Endometrial microvascular endothelial cells (primary cell): ENCODE data around the gene UGT2A2. TPM values are rescaled to one million over a fixed set of nuclear protein-coding genes. Genes with fewer than 3 reads are reported as not detected.
"Not testable (repeated sequence)": the region's sequence is repeated elsewhere in the genome, so short reads cannot be mapped to it uniquely, and the experiment has no call there.

Experiments
- in situ Hi-C: cut with HindIII; loops from 2 replicates; pipeline ENCODE4 v1.10.0; 2017; ENCODE audit warnings: low sequenced_read_pairs, low pct_unique_long_range_greater_than_20kb; ENCODE audit errors: inconsistent ontology term
- total RNA-seq: library from RNA; depleted of rRNA; stranded (reverse); fragments of >200 nt; gene quantifications from one replicate; pipeline ENCODE4 v1.2.3, GENCODE V29; 2015; ENCODE audit errors: inconsistent ontology term

The UGT2A2 gene
- not detected for total RNA-seq

DNA sequence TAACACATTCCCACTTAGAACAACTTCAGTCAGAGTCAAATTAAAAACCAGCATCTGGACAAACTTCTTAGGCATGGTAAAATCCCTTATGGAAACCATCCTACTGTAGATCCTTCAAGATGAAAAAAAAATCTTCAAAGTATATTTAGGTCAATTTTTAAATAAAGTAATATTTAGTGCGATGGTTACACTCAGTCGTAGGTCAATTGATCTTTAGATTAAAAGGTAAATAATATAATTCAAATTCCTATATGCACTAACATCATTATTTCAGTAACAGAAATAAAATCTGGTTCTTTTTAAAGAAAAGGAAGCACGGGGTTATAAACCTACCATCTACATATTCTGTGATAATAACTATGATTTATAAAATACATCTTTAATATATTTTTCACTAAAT lies at the start of gene UGT2A2:
TSS of gene UGT2A2 (minus strand) at position 101 of the 400 bp plus-strand sequence. CDS start at position 99, 2 bp downstream.
- in situ Hi-C loops = no loop called here

DNA sequence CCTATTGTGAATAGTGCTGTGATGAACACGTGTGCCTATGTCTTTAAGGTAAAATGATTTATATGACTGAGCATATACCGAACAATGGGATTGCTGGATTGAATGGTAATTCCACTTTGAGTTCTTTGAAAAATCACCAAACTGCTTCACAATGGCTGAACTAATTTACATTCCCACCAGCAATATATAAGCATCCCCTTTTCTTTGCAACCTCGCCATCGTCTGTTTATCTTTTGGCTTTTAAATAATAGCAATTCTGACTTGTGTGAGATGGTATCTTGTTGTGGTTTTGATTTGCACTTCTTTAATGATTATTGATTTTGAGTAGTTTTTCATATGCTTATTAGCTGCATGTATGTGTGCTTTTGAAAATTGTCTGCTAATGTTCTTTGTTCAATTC lies 45.4 kb upstream of the UGT2A2 start:
- in situ Hi-C loops = no loop called here

DNA sequence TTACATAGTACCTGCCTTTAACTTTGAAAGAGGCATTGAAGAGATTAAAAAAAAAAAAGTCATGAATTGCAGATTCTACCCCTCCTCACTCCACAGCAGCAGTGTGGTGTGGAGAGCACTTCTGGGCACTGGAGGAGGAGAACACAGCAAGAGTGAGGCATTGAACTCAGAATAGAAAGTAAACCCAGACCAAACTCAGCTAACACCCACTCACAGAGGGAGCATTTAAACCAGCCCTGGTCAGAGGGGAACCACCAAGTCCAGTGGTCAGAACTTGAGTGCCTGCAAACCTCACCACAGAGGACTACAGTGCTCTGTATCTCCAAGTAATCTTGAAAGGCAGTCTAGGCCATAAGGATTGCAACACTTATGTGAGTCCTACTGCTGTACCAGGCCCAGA lies 29.2 kb upstream of the UGT2A2 start:
- in situ Hi-C loops = no loop called here

DNA sequence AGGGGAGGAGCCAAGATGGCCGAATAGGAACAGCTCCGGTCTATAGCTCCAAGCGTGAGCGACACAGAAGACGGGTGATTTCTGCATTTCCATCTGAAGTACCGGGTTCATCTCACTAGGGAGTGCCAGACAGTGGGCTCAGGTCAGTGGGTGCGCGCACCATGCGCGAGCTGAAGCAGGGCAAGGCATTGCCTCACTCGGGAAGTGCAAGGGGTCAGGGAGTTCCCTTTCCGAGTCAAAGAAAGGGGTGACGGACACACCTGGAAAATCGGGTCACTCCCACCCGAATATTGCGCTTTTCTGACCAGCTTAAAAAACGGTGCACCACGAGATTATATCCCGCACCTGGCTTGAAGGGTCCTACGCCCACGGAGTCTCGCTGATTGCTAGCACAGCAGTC lies 24.6 kb upstream of the UGT2A2 start:
- in situ Hi-C loops = not testable (repeated sequence)

DNA sequence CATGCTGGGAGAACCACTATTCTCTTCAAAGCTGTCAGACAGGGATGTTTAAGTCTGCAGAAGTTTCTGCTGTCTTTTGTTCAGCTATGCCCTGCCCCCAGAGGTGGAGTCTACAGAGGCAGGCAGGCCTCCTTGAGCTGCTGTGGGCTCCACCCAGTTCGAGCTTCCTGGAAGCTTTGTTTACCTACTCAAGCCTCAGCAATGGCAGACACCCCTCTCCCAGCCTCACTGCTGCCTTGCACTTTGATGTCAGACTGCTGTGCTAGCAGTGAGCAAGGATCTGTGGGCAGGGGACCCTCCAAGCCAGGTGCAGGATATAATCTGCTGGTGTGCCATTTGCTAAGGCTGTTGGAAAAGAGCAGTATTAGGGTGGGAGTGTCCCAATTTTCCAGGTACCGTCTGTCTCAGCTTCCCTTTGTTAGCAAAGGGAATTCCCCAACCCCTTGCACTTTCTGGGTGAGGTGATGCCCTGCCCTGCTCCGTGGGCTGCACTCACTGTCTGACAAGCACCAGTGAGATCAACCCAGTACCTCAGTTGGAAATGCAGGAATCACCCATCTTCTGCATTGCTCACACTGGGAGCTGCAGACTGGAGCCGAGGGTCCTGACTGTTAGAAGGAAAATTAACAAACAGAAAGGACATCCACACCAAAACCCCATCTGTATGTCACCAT lies 21.8 kb upstream of the UGT2A2 start:
- in situ Hi-C loops = not testable (repeated sequence)

DNA sequence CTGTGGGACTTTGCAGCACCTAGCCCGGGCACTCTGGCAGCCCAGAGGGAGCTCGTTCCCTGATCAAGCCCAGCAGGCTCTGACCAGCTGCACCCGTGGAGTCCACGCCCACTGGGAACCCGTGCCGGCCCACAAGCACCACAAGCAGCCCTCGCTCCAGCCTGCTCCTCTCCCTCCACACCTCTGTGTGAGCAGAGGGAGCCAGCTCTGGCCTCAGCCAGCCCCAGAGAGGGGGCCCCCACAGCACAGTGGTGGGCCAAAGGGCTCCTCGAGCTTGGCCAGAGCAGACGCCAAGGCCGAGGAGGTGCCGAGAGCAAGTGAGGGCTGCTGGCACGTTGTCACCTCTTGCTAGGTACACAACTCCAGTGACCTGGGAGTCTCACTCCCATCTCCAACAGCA lies 18.7 kb upstream of the UGT2A2 start:
- in situ Hi-C loops = no loop called here

DNA sequence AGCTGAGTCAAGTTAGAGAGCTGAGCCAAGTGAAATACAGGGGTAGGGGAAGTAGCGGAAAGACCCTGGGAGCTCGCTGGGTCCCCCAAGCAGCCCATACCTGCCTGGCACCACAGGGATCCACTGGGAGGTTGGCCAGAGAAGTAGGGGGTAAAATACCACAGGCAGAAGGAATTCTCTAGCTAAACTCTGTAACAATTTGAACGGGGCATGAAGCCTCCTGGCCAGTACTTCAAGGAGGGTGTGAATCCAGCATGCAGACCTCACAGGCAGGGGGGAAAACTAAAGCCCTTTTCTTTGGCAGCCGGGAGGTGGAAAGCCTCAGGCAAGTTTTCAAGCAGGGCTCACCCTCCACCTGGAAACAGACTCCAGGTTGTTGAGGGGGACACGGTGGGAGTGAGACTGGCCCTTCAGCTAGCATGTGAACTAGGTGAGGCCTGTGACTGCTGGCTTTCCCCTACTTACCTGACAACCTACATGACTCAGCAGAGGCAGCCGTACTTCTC lies 17.3 kb upstream of the UGT2A2 start:
- in situ Hi-C loops = no loop called here

DNA sequence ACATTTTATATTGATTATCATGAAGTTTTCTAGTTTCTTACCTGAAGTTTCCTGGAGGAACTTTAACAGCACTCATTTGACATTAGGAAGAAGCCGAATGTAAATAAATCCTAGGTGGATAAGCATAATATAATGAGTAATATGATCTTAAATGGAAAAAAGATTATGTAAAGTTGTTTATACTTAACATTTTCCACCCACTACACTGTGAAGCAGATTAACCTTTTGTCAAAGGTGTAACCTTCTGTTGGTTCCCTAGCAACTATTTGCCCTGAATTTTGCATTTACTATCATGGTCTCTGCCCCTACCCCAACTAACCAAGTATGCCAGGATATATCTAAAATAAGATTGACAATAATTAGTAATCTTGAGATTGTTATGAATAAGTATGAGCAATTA lies 13.7 kb upstream of the UGT2A2 start, which contains the start of gene UGT2A1:
TSS of gene UGT2A1 (minus strand) at position 101 of the 400 bp plus-strand sequence. CDS start 5,603 bp downstream, outside the sequence.
- in situ Hi-C loops = no loop called here

DNA sequence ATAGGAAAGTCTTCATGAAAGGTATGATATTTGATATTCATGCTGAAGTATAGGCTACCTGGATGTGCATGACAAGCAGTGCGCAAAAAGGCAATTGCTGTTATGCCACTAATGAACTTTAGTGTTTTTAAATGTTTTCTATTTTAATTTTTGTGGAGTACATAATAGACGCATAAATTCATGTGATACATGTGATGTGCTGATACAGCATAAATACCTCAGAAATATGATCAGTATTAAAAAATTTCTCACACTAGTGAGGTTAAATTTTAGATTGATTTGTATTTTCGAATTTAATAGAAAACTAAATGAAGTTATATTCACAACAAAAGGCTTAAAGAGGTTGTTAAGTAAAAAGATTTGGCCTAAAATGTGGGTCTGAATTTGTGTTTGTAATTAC lies 11.4 kb upstream of the UGT2A2 start:
- in situ Hi-C loops = no loop called here

DNA sequence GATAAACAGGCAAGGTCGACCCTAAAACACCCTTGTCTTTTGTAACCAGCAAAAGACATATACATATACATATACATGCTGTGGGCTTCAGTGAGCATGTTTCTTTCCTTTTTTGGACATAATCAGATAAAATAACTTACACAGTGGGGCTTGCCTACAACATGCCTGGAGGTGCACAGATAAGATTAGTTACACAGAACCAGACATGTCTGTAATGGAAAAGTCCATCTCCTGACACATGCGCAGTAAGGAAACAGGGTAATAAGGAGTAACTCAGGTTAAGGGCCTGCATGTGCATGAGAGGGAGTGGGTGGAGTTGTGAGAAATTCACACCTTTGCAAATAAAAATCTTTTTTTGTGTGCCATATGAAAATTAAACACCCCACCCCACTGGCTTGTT lies 10.2 kb upstream of the UGT2A2 start:
- in situ Hi-C loops = no loop called here

DNA sequence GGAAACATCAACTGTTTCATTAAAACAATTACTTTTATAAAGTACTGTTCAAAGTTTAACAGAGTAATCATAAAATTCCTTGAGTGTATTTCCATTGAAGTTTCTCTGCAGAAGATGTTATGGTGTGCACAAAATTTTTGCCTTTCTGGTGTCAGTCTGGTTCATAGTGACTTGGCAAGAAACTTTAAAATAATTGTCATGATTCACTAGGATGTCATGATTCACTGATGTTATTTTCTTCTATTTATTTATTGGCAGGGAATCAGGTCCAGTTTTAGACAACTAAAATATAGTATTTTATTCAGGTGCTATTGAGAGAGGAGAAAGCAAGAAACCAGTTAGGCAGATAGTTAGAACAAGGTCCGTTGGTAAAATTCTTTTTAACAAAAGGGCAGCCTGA lies 9.8 kb upstream of the UGT2A2 start:
- in situ Hi-C loops = no loop called here

DNA sequence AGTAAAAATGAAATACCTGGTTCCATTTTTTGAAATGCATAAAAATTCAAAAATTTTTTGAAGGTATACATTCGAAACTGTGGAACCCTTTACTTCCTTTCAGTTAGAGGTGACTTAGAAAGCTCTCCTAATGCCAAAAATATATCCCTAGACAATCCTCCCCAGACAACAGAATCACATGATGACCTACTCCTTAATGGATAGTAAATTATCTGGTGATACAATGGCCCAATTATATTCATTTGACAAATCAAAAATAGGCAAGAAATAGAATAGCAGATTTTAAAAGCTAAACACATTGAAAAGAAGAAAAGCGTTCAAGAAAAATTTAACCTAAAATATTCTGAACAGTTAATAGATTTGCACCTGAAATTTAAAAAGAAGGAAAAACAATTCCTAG lies 3.5 kb upstream of the UGT2A2 start:
- in situ Hi-C loops = no loop called here

DNA sequence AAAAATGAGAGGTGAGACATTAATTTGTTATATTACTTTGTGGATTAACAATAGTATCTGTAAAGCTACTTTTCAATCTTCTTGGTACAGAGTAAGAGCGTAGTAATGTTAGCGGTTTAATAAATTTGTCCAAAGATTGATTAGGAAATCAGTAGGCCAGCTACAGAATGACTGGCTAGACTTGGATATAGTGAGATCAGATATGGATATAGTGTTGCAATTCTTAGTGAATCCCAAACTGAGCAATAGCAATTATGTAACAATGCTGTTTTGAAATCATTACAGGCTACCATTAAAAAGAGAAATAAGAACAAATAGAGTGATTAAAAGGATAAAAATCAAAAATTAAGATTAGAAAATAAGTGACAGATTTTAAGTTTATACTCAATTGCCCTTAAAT lies 847 bp upstream of the UGT2A2 start:
- in situ Hi-C loops = no loop called here

DNA sequence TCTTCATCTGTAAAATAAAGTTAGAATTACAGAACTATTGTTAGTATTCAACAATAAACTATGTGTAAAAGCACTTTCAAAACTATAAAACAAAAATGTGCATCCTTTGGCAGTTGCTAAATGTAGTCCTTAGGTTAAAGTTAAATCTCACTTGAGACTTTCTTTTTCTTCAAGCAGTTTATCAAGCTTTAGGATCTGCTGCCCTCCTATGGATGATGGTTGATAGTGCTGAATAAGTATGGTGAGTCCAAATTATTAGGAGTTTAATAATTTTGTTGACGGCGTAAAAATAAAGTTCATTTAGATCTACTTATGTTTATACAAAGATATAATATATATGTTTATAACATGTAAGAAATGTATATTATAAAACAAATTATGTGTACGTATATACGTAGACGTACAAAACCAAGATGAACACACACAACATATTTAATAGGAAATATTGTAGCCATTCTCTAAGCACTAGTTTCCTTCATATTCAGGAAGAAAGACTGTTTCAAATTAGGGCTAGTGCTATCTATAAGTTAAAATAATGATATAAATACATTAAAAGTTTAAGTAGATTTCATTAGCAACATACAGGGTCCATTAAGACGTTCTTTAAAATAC lies 22.3 kb downstream of the UGT2A2 start:
- in situ Hi-C loops = no loop called here

DNA sequence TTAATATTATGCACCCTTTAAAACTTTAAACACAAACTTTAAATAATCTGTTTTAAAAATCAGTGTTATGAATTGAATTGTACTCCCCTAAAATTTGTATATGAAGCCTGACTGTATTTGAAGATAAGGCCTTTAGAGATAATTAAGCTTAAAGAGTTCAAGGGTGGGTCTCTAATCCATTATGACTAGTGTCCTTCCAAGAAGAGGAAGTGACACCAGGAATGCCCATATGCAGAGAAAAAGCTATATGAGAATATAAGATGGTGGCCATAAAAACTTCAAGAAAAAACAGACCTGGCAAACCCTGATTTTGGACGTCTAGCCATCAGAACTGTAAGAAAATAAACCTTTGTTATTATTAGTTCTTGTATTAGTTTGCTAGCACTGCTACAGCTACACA lies 29.0 kb downstream of the UGT2A2 start:
- in situ Hi-C loops = no loop called here

DNA sequence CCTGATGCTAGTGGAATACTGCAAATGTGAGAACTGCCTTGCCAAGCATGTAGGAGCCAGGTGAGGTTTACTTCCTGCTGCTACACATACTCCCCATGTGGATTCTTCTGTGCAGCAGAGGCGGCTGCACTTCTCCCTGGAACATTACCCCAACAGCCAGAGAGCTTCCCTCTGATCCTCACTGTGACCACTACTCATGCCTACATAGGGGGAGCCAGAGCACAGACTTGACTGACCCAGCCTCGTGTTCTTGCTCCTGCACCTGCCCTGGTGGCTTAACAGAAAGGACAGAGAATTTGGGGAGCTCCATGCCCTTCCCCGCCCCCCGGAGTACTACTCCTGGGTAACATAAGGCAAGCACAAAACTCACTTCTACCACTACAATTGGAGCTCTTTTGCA lies 38.4 kb downstream of the UGT2A2 start:
- in situ Hi-C loops = no loop called here

DNA sequence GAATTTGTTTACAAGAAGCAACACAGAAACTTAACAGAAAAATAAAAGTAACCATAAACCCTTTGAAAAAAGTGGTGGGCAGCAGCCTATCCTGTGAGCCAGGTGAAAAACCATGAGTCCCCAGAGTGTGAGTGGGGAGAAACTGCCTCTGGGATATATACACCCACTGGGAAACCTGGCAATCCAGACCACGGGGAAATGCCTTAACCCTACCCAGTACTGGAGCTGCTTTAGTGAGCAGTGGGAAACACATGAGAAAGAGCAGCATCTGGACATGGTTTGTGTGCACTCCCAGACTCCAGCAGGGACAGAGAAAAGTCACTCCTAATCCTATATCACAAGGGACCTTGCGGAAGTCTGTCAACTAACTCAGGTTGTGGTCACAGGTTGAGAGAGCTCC lies 39.4 kb downstream of the UGT2A2 start:
- in situ Hi-C loops = no loop called here

DNA sequence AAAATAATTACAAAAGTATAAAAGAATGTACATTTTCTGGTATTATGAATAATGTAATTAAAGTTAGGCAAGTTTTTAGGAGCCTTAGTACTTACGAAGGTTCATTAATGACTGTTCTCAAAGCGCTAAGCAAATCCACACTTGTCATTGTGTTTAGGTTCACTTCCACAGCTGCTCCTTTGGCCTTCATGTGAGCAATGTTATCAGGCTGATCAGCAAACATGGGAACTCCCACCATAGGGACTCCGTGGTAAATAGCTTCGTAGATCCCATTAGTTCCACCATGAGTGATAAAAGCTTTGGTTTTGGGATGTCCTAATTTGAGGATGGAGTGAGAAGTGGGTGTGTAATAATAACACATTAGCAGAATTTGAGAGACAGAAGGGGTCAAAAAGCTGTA lies 45.1 kb downstream of the UGT2A2 start:
- in situ Hi-C loops = no loop called here

DNA sequence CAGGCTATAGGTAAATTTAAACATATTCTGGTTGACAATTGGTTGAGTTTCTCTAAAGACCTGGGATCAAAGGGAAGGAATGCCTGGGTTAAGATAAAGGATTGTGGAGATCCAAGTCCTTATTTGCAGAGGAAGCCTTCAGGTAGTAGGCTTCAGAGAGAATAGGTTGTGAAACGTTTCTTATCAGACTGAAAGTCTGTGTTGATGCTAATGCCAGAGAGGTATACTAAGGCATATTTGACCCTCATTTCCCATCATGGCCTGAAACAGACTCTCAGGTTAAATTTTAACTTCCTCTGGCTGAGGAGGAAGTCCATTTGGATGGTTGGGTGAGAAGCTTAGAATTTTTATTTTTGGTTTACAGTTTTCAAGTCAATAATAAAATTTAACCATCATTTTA lies 48.1 kb downstream of the UGT2A2 start:
- in situ Hi-C loops = no loop called here

DNA sequence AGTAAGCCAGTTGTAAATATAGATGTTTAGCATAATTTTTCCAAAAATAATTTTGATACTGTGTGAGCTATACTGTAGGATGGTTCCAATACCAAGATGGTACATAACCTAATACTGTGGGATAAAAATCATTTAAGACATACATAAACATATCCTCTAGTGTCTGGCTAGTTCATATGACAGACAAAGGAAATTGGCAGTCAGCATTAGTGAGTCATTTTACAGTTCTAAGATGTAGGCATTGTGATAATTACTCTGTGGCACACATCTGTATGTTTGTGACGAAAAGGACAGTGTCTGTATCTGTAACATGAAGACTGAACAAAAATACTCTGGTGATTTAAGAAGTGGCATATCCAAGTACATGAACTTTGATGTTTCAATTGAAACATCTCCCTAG lies 49.6 kb downstream of the UGT2A2 start:
- in situ Hi-C loops = no loop called here

DNA sequence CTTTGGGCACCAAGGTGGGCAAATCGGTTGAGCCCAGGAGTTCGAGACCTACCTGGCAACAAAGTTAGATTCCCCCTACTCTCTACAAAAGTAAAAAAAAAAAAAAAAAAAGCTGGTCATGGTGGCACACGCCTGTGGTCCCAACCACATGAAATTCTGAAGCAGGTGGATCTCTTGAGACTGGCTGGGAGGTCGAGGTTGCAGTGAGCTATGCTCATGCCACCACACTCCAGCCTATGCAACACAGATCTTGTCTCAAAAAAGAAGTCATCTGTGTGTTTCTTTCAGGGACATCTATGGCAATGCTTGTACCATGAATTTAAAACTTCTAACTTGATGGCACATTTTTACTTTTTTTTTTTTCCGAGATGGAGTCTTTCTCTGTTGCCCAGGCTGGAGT lies 55.3 kb downstream of the UGT2A2 start:
- in situ Hi-C loops = no loop called here
